PC-3 (cell line): Measurements from ENCODE around the gene TLE5.

Experiments used
- CTCF ChIP-seq: fragments of 300-600 bp; sonication (generic); conservative IDR thresholded peaks from 2 replicates; pipeline ENCODE4 v1.5.1; 2017; ENCODE audit warnings: antibody characterized with exemption, low read depth, mild to moderate bottlenecking, low read length
- EZH2 ChIP-seq: fragments of 300-600 bp; sonication (generic); IDR thresholded peaks from one replicate; pipeline ENCODE4 v1.6.1; 2017; ENCODE audit warnings: antibody characterized with exemption, mild to moderate bottlenecking, low read length; ENCODE audit not compliant: unreplicated experiment
- EZH2phosphoT487 ChIP-seq: fragments of 300-600 bp; sonication (generic); IDR thresholded peaks from 2 replicates; pipeline ENCODE4 v1.6.1; 2018; ENCODE audit warnings: mild to moderate bottlenecking, antibody characterized with exemption, low read length, borderline replicate concordance

- TF ChIP-seq EZH2 (no peak), CTCF (no peak), EZH2phosphoT487 (no peak)
Observed at GRCh38 chr19:3003046-3003445, 59.2 kb downstream of the TLE5 start.
